VCaP (cell line): ENCODE measurements around the gene SHISA3.
"Not testable (repeated sequence)": the region's sequence is repeated elsewhere in the genome, so short reads cannot be mapped to it uniquely, and the experiment has no call there.

Source experiments
- H3K27ac ChIP-seq: fragments of 450-650 bp; 2 replicates; pipeline ENCODE4 v1.5.1; 2017
- CTCF ChIP-seq: fragments of 450-650 bp; conservative IDR thresholded peaks from 2 replicates; pipeline ENCODE4 v1.5.1; 2017; ENCODE audit warnings: mild to moderate bottlenecking, moderate library complexity

The SHISA3 gene

GRCh38 chr4:42371305-42372252, 25.7 kb upstream of the SHISA3 start:
- peak; percentile 93 for TF ChIP-seq CTCF
- no peak overlapping the region for H3K27ac ChIP-seq

GRCh38 chr4:42372303-42372702, 25.0 kb upstream of the SHISA3 start:
- not testable (repeated sequence) for H3K27ac ChIP-seq

- no peak overlapping the region for H3K27ac ChIP-seq
- TF ChIP-seq CTCF: no peak
Measured at GRCh38 chr4:42377497-42377896, 19.8 kb upstream of the SHISA3 start.

GRCh38 chr4:42381666-42382065, 15.6 kb upstream of the SHISA3 start:
- no peak for TF ChIP-seq CTCF
- H3K27ac ChIP-seq: no peak overlapping the region

GRCh38 chr4:42385516-42385915, 11.8 kb upstream of the SHISA3 start:
- no peak overlapping the region for H3K27ac ChIP-seq
- no peak for TF ChIP-seq CTCF

- no peak for TF ChIP-seq CTCF
- H3K27ac ChIP-seq: no peak overlapping the region
Measured at GRCh38 chr4:42390622-42391354, 6.5 kb upstream of the SHISA3 start.

GRCh38 chr4:42391355-42391664, 6.0 kb upstream of the SHISA3 start:
- H3K27ac ChIP-seq: no peak overlapping the region
- no peak for TF ChIP-seq CTCF

- H3K27ac ChIP-seq: no peak overlapping the region
- no peak for TF ChIP-seq CTCF
Measured at GRCh38 chr4:42391981-42392380, 5.3 kb upstream of the SHISA3 start.
